ENCODE results near the gene EXOC6. TPM values are rescaled to one million over a fixed set of nuclear protein-coding genes. Genes with fewer than 3 reads are reported as not detected.

Gene EXOC6
- total RNA-seq, 1 donor from 2014 or later: 12.2 TPM

DNA sequence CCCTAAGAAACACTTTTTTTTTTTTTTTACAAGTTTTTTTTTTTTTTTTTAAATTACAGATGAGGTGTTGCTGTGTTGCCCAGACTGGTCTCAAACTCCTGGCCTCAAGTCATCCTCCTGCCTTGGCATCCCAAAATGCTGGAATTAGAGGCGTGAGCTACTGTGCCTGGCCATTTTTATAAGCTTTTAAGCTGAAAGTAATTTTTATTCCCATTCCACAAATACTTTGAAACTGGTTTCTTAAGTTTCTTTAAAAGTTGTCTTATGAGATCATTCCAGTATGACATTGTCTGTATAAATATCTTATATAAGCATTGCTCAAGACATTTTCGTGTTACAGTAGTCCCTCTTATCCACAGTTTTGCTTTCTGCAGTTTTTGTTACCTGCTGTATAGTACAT is 150.9 kb downstream of the EXOC6 start:
- Histone ChIP-seq H3K27ac (no peak overlapping the region), H3K9me3 (no peaks in the 10 kb centered on the region), H3K4me1 (peaks cover 0 to 15% of the 10 kb centered on the region in 2 donors), H3K27me3 (no peaks in the 10 kb centered on the region), H3K36me3 (no peaks in the 10 kb centered on the region), H3K4me3 (no peak overlapping the region)
- intact Hi-C loops (cut with DNase I): no loop called here
- no peak for DNase-seq (ENCODE audit: low spot score in 2 of 2)
- TF ChIP-seq, protein P1, sequence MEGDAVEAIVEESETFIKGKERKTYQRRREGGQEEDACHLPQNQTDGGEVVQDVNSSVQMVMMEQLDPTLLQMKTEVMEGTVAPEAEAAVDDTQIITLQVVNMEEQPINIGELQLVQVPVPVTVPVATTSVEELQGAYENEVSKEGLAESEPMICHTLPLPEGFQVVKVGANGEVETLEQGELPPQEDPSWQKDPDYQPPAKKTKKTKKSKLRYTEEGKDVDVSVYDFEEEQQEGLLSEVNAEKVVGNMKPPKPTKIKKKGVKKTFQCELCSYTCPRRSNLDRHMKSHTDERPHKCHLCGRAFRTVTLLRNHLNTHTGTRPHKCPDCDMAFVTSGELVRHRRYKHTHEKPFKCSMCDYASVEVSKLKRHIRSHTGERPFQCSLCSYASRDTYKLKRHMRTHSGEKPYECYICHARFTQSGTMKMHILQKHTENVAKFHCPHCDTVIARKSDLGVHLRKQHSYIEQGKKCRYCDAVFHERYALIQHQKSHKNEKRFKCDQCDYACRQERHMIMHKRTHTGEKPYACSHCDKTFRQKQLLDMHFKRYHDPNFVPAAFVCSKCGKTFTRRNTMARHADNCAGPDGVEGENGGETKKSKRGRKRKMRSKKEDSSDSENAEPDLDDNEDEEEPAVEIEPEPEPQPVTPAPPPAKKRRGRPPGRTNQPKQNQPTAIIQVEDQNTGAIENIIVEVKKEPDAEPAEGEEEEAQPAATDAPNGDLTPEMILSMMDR (IDR thresholded peaks at IDR 0.05): no peak

DNA sequence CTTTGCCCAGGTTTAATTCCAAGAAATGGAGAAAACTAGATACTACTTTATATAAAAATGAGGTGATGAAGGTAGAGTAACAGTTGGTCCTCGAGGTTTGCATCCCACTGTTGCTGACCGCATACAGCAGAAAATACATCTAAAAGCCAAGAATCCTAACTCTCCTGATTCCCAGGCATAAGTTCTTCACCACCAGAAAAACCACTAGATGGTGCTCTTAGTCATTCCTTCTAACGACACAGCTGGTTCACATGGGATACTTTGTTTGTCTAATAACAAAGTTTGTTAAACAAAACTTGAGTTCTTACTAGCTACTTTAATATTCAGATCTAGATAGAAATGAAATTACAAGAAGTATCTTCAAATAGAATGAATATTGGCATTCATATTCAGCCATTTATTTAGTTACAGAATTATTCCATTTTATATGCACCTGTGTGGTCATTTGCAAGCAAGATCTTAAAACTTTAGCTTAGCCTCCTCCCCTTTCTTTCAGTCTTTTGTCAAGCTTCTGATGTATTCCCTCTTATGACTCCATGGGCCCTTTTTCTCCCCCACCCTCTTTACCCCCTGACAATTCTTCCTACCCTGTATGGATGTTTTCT is 158.2 kb downstream of the EXOC6 start:
- H3K27me3 ChIP-seq: no peaks in the 10 kb centered on the region
- TF ChIP-seq, protein P1 (IDR thresholded peaks at IDR 0.05): peak; percentile 23 to 63 (median 56)
- intact Hi-C loops (cut with DNase I): loop anchor here (5.0 to 10.0 kb wide), 3 partner anchors 36 to 278 kb away; partner anchors contain the start of gene CYP26C1
- no peak overlapping the region for H3K27ac ChIP-seq
- DNase-seq (ENCODE audit: low spot score in 2 of 2): no peak
- H3K36me3 ChIP-seq: no peaks in the 10 kb centered on the region
- H3K4me1 ChIP-seq: no peaks in the 10 kb centered on the region
- H3K9me3 ChIP-seq: no peaks in the 10 kb centered on the region
- no peak overlapping the region for H3K4me3 ChIP-seq

DNA sequence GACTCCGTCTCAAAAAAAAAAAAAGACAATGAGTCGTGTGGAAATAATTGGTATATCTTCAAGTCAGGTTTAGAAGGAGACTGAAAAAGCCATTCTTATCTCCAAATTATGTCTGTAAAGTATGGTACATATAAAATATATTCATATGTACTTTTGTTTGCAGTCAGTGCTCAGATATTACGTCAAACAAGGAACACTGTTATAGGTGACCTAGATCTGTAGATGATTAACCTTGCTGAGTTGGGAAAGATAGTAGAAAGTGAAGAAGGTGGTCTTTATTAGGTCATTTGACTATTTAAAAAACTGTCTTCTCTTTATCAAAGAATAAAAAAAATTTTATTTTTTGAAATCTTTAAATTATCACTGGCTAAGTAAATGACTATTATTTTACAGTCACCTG is 167.4 kb downstream of the EXOC6 start:
- H3K9me3 ChIP-seq: no peaks in the 10 kb centered on the region
- no peak for DNase-seq (ENCODE audit: low spot score in 2 of 2)
- TF ChIP-seq, protein P1 (IDR thresholded peaks at IDR 0.05): no peak
- H3K27me3 ChIP-seq: no peaks in the 10 kb centered on the region
- intact Hi-C loops (cut with DNase I): no loop called here
- H3K27ac ChIP-seq: no peak overlapping the region
- H3K4me1 ChIP-seq: no peaks in the 10 kb centered on the region
- H3K4me3 ChIP-seq: no peak overlapping the region
- H3K36me3 ChIP-seq: peaks cover 0 to 3% of the 10 kb centered on the region in 2 donors

DNA sequence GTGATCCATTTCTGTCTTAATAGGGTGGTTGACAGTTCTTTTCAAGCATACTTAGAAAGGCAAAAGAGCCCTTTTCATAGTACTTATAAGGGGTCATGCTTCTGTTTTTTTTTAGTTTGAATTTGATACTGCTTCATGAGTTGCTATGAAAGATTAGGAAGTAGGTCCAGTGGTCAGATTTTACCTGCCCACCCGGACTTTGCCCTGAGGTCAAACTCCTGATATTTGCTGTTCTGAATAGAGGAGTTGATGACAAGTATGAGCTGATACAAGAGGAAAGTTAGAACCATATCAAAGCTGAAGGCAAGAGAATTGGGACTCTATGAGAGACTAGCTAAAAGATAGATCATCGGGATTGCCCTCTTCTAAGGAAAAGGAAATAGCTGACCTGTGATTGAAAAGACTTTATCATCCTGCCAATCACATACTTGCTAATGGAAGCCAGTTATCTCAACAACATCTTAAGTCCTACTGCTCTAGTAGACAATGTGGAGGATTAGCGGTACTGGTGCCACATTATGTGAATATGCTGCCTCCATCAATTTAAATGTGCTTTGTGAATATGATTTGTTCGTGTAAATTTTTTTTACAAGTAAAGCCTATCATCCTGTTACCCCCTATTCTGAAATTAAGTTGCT is 174.8 kb downstream of the EXOC6 start:
- intact Hi-C loops (cut with DNase I): no loop called here
- Histone ChIP-seq H3K27me3 (no peaks in the 10 kb centered on the region), H3K9me3 (no peaks in the 10 kb centered on the region), H3K4me3 (no peak overlapping the region), H3K27ac (no peak overlapping the region), H3K4me1 (no peaks in the 10 kb centered on the region), H3K36me3 (no peaks in the 10 kb centered on the region)
- DNase-seq (ENCODE audit: low spot score in 2 of 2): no peak
- TF ChIP-seq, protein P1 (IDR thresholded peaks at IDR 0.05): no peak

DNA sequence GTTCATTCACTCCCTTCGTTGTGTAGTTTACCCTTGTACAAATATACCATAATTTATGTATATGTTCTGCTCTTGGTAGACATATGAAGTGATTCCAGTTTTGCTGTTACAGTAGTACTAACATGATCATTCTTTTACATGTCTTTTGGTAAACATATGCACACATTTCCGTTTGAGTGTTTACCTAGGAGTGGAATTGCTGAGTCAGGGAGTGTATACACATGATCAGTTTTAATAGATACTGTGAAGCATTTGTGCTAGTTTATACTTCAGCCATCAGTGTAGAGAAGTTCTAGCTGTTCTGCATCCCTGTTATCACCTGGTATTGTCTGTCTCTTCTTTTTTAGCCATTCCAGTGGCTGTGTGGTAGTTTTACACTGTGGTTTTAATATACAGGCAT is 177.8 kb downstream of the EXOC6 start:
- Histone ChIP-seq H3K4me3 (no peak overlapping the region), H3K4me1 (peaks cover 3 to 11% of the 10 kb centered on the region in 2 donors), H3K27me3 (no peaks in the 10 kb centered on the region), H3K9me3 (no peaks in the 10 kb centered on the region), H3K36me3 (no peaks in the 10 kb centered on the region), H3K27ac (no peak overlapping the region)
- no peak for DNase-seq (ENCODE audit: low spot score in 2 of 2)
- intact Hi-C loops (cut with DNase I): no loop called here
- TF ChIP-seq, protein P1 (IDR thresholded peaks at IDR 0.05): no peak
